ENCODE measurements around the gene APOBEC3C.

The APOBEC3C gene

GRCh38 chr22:39013942-39014722 lies at the start of gene APOBEC3C:
Gene APOBEC3C (plus strand): TSS chr22:39014257. CDS start chr22:39014363, 106 bp downstream.
- Histone ChIP-seq H3K4me3 (ENCODE audit: low read length) (peak within 1 kb of the TSS; percentile 42), H3K36me3 (ENCODE audit: control insufficient read depth, low read depth, low read length) (no peaks in the 10 kb centered on the region), H3K4me1 (ENCODE audit: control insufficient read depth, low read depth, low read length) (peaks cover 32% of the 10 kb centered on the region), H3K27me3 (ENCODE audit: control insufficient read depth, insufficient read depth, low read length) (no peaks in the 10 kb centered on the region), H3K9me3 (ENCODE audit: control insufficient read depth, low read depth, low read length) (no peaks in the 10 kb centered on the region), H3K27ac (ENCODE audit: low read length) (peak within 1 kb of the TSS; percentile 39), H3K9ac (ENCODE audit: low read length) (peak within 1 kb of the TSS; percentile 52)

DNA sequence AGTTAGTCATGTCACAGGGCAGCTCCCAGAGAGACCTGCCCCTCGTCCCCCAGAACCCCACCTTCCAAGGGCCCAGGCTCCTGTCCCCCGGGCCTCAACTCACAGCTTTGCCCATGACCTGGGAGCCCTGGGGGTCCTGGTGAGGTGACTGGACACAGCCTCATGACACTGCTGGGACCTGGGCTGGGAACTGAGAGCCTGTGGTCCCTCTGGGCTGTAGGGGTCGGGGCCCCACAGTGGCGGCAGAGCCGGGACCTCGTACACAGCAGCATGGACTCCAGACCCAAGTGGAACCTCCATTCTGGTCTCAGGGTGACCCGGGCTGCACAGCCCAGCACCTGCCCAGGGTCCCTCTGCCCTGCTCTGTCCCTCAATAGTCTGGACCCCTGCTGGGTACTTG lies 49.8 kb upstream of the APOBEC3C start:
- no peaks in the 10 kb centered on the region for H3K9me3 ChIP-seq (ENCODE audit: control insufficient read depth, low read depth, low read length)
- H3K4me1 ChIP-seq (ENCODE audit: control insufficient read depth, low read depth, low read length): peaks cover 8% of the 10 kb centered on the region
- no peak overlapping the region for H3K9ac ChIP-seq (ENCODE audit: low read length)
- H3K4me3 ChIP-seq (ENCODE audit: low read length): no peak overlapping the region
- H3K27me3 ChIP-seq (ENCODE audit: control insufficient read depth, insufficient read depth, low read length): no peaks in the 10 kb centered on the region
- no peak overlapping the region for H3K27ac ChIP-seq (ENCODE audit: low read length)
- no peaks in the 10 kb centered on the region for H3K36me3 ChIP-seq (ENCODE audit: control insufficient read depth, low read depth, low read length)

GRCh38 chr22:38964989-38965388 lies 49.1 kb upstream of the APOBEC3C start:
- H3K4me1 ChIP-seq (ENCODE audit: control insufficient read depth, low read depth, low read length): peaks cover 8% of the 10 kb centered on the region

GRCh38 chr22:38965614-38966379 lies 48.3 kb upstream of the APOBEC3C start:
- no peaks in the 10 kb centered on the region for H3K9me3 ChIP-seq (ENCODE audit: control insufficient read depth, low read depth, low read length)
- no peak overlapping the region for H3K9ac ChIP-seq (ENCODE audit: low read length)
- H3K27ac ChIP-seq (ENCODE audit: low read length): no peak overlapping the region
- no peak overlapping the region for H3K4me3 ChIP-seq (ENCODE audit: low read length)
- peaks cover 8% of the 10 kb centered on the region for H3K4me1 ChIP-seq (ENCODE audit: control insufficient read depth, low read depth, low read length)
- H3K27me3 ChIP-seq (ENCODE audit: control insufficient read depth, insufficient read depth, low read length): no peaks in the 10 kb centered on the region
- no peaks in the 10 kb centered on the region for H3K36me3 ChIP-seq (ENCODE audit: control insufficient read depth, low read depth, low read length)

More at GRCh38 chr22:38964989-38965388, 49.1 kb upstream of the APOBEC3C start:
- Histone ChIP-seq H3K4me3 (ENCODE audit: low read length) (no peak overlapping the region), H3K9ac (ENCODE audit: low read length) (no peak overlapping the region), H3K9me3 (ENCODE audit: control insufficient read depth, low read depth, low read length) (no peaks in the 10 kb centered on the region), H3K27me3 (ENCODE audit: control insufficient read depth, insufficient read depth, low read length) (no peaks in the 10 kb centered on the region), H3K36me3 (ENCODE audit: control insufficient read depth, low read depth, low read length) (no peaks in the 10 kb centered on the region), H3K27ac (ENCODE audit: low read length) (no peak overlapping the region)

GRCh38 chr22:38966380-38966702 lies 47.7 kb upstream of the APOBEC3C start:
- H3K4me1 ChIP-seq (ENCODE audit: control insufficient read depth, low read depth, low read length): peaks cover 8% of the 10 kb centered on the region
- H3K27ac ChIP-seq (ENCODE audit: low read length): no peak overlapping the region
- no peaks in the 10 kb centered on the region for H3K9me3 ChIP-seq (ENCODE audit: control insufficient read depth, low read depth, low read length)
- no peak overlapping the region for H3K9ac ChIP-seq (ENCODE audit: low read length)
- no peaks in the 10 kb centered on the region for H3K27me3 ChIP-seq (ENCODE audit: control insufficient read depth, insufficient read depth, low read length)
- H3K4me3 ChIP-seq (ENCODE audit: low read length): no peak overlapping the region
- no peaks in the 10 kb centered on the region for H3K36me3 ChIP-seq (ENCODE audit: control insufficient read depth, low read depth, low read length)

GRCh38 chr22:38966942-38967341 lies 47.1 kb upstream of the APOBEC3C start:
- Histone ChIP-seq H3K27me3 (ENCODE audit: control insufficient read depth, insufficient read depth, low read length) (no peaks in the 10 kb centered on the region), H3K9ac (ENCODE audit: low read length) (no peak overlapping the region), H3K4me1 (ENCODE audit: control insufficient read depth, low read depth, low read length) (peaks cover 8% of the 10 kb centered on the region), H3K27ac (ENCODE audit: low read length) (no peak overlapping the region), H3K36me3 (ENCODE audit: control insufficient read depth, low read depth, low read length) (no peaks in the 10 kb centered on the region), H3K9me3 (ENCODE audit: control insufficient read depth, low read depth, low read length) (no peaks in the 10 kb centered on the region), H3K4me3 (ENCODE audit: low read length) (no peak overlapping the region)

- H3K27me3 ChIP-seq (ENCODE audit: control insufficient read depth, insufficient read depth, low read length): no peaks in the 10 kb centered on the region
- no peak overlapping the region for H3K27ac ChIP-seq (ENCODE audit: low read length)
- no peak overlapping the region for H3K4me3 ChIP-seq (ENCODE audit: low read length)
- H3K4me1 ChIP-seq (ENCODE audit: control insufficient read depth, low read depth, low read length): peaks cover 8% of the 10 kb centered on the region
- no peaks in the 10 kb centered on the region for H3K9me3 ChIP-seq (ENCODE audit: control insufficient read depth, low read depth, low read length)
- H3K9ac ChIP-seq (ENCODE audit: low read length): no peak overlapping the region
- H3K36me3 ChIP-seq (ENCODE audit: control insufficient read depth, low read depth, low read length): no peaks in the 10 kb centered on the region
These were observed 46.3 kb upstream of the APOBEC3C start for GRCh38 chr22:38967451-38968450.

GRCh38 chr22:38968801-38969200 lies 45.3 kb upstream of the APOBEC3C start:
- no peak overlapping the region for H3K4me3 ChIP-seq (ENCODE audit: low read length)
- H3K27ac ChIP-seq (ENCODE audit: low read length): no peak overlapping the region
- H3K27me3 ChIP-seq (ENCODE audit: control insufficient read depth, insufficient read depth, low read length): no peaks in the 10 kb centered on the region
- H3K9ac ChIP-seq (ENCODE audit: low read length): no peak overlapping the region
- H3K36me3 ChIP-seq (ENCODE audit: control insufficient read depth, low read depth, low read length): no peaks in the 10 kb centered on the region
- no peaks in the 10 kb centered on the region for H3K9me3 ChIP-seq (ENCODE audit: control insufficient read depth, low read depth, low read length)
- peaks cover 8% of the 10 kb centered on the region for H3K4me1 ChIP-seq (ENCODE audit: control insufficient read depth, low read depth, low read length)

DNA sequence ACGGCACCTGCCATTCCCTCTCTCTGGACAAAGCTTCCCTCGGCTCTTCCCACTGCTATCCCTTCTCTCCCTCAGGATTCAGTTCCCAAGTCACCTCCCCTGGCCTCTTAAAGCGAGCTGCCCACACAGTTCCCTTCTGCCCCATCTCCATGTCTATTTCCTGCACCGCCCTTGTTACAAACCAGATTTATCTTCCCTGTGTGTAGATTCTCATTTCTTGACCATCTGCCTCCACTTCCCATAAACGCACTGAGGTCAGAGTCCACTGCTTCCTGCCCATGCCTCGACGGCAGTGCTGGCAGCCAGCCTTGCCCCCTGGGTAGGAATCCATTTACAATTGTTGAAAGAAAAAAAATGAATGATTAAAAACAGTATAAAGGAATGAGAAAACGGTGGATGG lies 43.5 kb upstream of the APOBEC3C start:
- Histone ChIP-seq H3K27me3 (ENCODE audit: control insufficient read depth, insufficient read depth, low read length) (no peaks in the 10 kb centered on the region), H3K9me3 (ENCODE audit: control insufficient read depth, low read depth, low read length) (no peaks in the 10 kb centered on the region), H3K27ac (ENCODE audit: low read length) (no peak overlapping the region), H3K36me3 (ENCODE audit: control insufficient read depth, low read depth, low read length) (no peaks in the 10 kb centered on the region), H3K4me1 (ENCODE audit: control insufficient read depth, low read depth, low read length) (peaks cover 6% of the 10 kb centered on the region), H3K9ac (ENCODE audit: low read length) (no peak overlapping the region), H3K4me3 (ENCODE audit: low read length) (no peak overlapping the region)

GRCh38 chr22:38971202-38971601 lies 42.9 kb upstream of the APOBEC3C start:
- H3K9ac ChIP-seq (ENCODE audit: low read length): no peak overlapping the region
- no peaks in the 10 kb centered on the region for H3K36me3 ChIP-seq (ENCODE audit: control insufficient read depth, low read depth, low read length)
- no peaks in the 10 kb centered on the region for H3K27me3 ChIP-seq (ENCODE audit: control insufficient read depth, insufficient read depth, low read length)
- no peak overlapping the region for H3K4me3 ChIP-seq (ENCODE audit: low read length)
- H3K4me1 ChIP-seq (ENCODE audit: control insufficient read depth, low read depth, low read length): peaks cover 3% of the 10 kb centered on the region
- H3K9me3 ChIP-seq (ENCODE audit: control insufficient read depth, low read depth, low read length): no peaks in the 10 kb centered on the region
- no peak overlapping the region for H3K27ac ChIP-seq (ENCODE audit: low read length)

- H3K4me3 ChIP-seq (ENCODE audit: low read length): no peak overlapping the region
- H3K9me3 ChIP-seq (ENCODE audit: control insufficient read depth, low read depth, low read length): peaks cover 3% of the 10 kb centered on the region
- H3K27ac ChIP-seq (ENCODE audit: low read length): no peak overlapping the region
- H3K27me3 ChIP-seq (ENCODE audit: control insufficient read depth, insufficient read depth, low read length): no peaks in the 10 kb centered on the region
- no peaks in the 10 kb centered on the region for H3K4me1 ChIP-seq (ENCODE audit: control insufficient read depth, low read depth, low read length)
- no peaks in the 10 kb centered on the region for H3K36me3 ChIP-seq (ENCODE audit: control insufficient read depth, low read depth, low read length)
- H3K9ac ChIP-seq (ENCODE audit: low read length): no peak overlapping the region
These were observed 42.3 kb upstream of the APOBEC3C start for GRCh38 chr22:38971791-38972190.
